ENCODE results near the gene DCAKD.

Gene DCAKD

GRCh38 chr17:45018514-45018847 lies 33.0 kb downstream of the DCAKD start:
- TF ChIP-seq BACH2 (CRISPR knock-in tag; IDR thresholded peaks at IDR 0.05; ENCODE audit: borderline replicate concordance) = no peak
- TF ChIP-seq SNAI2 (CRISPR knock-in tag; IDR thresholded peaks at IDR 0.05) = no peak
- no peak for TF ChIP-seq ZNF70 (CRISPR knock-in tag; IDR thresholded peaks at IDR 0.05)
- no peak for TF ChIP-seq ARNTL (CRISPR knock-in tag; IDR thresholded peaks at IDR 0.05; ENCODE audit: borderline replicate concordance, low read depth)
- TF ChIP-seq TSHZ2 (CRISPR knock-in tag; IDR thresholded peaks at IDR 0.05) = no peak
- TF ChIP-seq CSRNP3 (CRISPR knock-in tag; IDR thresholded peaks at IDR 0.05) = no peak
- no peak for TF ChIP-seq ZFP3 (CRISPR knock-in tag; IDR thresholded peaks at IDR 0.05)
- TF ChIP-seq CSDC2 (CRISPR knock-in tag; IDR thresholded peaks at IDR 0.05) = no peak
- no peak for TF ChIP-seq OSR1 (CRISPR knock-in tag; IDR thresholded peaks at IDR 0.05)
- TF ChIP-seq ZNF565 (CRISPR knock-in tag; conservative IDR thresholded peaks at IDR 0.05; ENCODE audit: low read depth) = no peak
- TF ChIP-seq ZC3H10 (CRISPR knock-in tag; IDR thresholded peaks at IDR 0.05) = no peak
- TF ChIP-seq ISL1 (CRISPR knock-in tag; IDR thresholded peaks at IDR 0.05) = no peak
- no peak for TF ChIP-seq TCF4 (CRISPR knock-in tag; IDR thresholded peaks at IDR 0.05; ENCODE audit: borderline replicate concordance)
- ATAC-seq = peak; percentile 8

- TF ChIP-seq ZFP30 (CRISPR knock-in tag; IDR thresholded peaks at IDR 0.05) (no peak), CSDC2 (CRISPR knock-in tag; IDR thresholded peaks at IDR 0.05) (no peak), ESRRG (CRISPR knock-in tag; IDR thresholded peaks at IDR 0.05) (no peak), SNAI2 (CRISPR knock-in tag; IDR thresholded peaks at IDR 0.05) (no peak), PATZ1 (CRISPR knock-in tag; IDR thresholded peaks at IDR 0.05; ENCODE audit: borderline replicate concordance) (no peak), OSR1 (CRISPR knock-in tag; IDR thresholded peaks at IDR 0.05) (no peak)
- ATAC-seq = no peak
Observed at GRCh38 chr17:45016823-45017222, 34.6 kb downstream of the DCAKD start.

- TF ChIP-seq RARB (CRISPR knock-in tag; IDR thresholded peaks at IDR 0.05) (no peak), OSR1 (CRISPR knock-in tag; IDR thresholded peaks at IDR 0.05) (no peak), TCF4 (CRISPR knock-in tag; IDR thresholded peaks at IDR 0.05; ENCODE audit: borderline replicate concordance) (no peak)
- ATAC-seq = no peak
Observed at GRCh38 chr17:45016237-45016636, 35.2 kb downstream of the DCAKD start.

- no peak for ATAC-seq
- no peak for TF ChIP-seq TOX (CRISPR knock-in tag; IDR thresholded peaks at IDR 0.05; ENCODE audit: borderline replicate concordance)
- TF ChIP-seq ZNF8 (CRISPR knock-in tag; IDR thresholded peaks at IDR 0.05) = no peak
- TF ChIP-seq CREB5 (CRISPR knock-in tag; IDR thresholded peaks at IDR 0.05; ENCODE audit: low read depth) = no peak
- no peak for TF ChIP-seq ZNF70 (CRISPR knock-in tag; IDR thresholded peaks at IDR 0.05)
- TF ChIP-seq ARNTL (CRISPR knock-in tag; IDR thresholded peaks at IDR 0.05; ENCODE audit: borderline replicate concordance, low read depth) = no peak
- no peak for TF ChIP-seq PATZ1 (CRISPR knock-in tag; IDR thresholded peaks at IDR 0.05; ENCODE audit: borderline replicate concordance)
- no peak for TF ChIP-seq ISL1 (CRISPR knock-in tag; IDR thresholded peaks at IDR 0.05)
- no peak for TF ChIP-seq RARB (CRISPR knock-in tag; IDR thresholded peaks at IDR 0.05)
- no peak for TF ChIP-seq ESRRG (CRISPR knock-in tag; IDR thresholded peaks at IDR 0.05)
- TF ChIP-seq SNAI2 (CRISPR knock-in tag; IDR thresholded peaks at IDR 0.05) = no peak
- TF ChIP-seq ZNF565 (CRISPR knock-in tag; conservative IDR thresholded peaks at IDR 0.05; ENCODE audit: low read depth) = no peak
- no peak for TF ChIP-seq TCF4 (CRISPR knock-in tag; IDR thresholded peaks at IDR 0.05; ENCODE audit: borderline replicate concordance)
- TF ChIP-seq PPARA (CRISPR knock-in tag; IDR thresholded peaks at IDR 0.05; ENCODE audit: borderline replicate concordance) = no peak
- TF ChIP-seq ZFP30 (CRISPR knock-in tag; IDR thresholded peaks at IDR 0.05) = no peak
- no peak for TF ChIP-seq GLIS3 (CRISPR knock-in tag; IDR thresholded peaks at IDR 0.05)
- TF ChIP-seq TSHZ2 (CRISPR knock-in tag; IDR thresholded peaks at IDR 0.05) = no peak
- TF ChIP-seq CSDC2 (CRISPR knock-in tag; IDR thresholded peaks at IDR 0.05) = no peak
Observed at GRCh38 chr17:45013021-45013997, 38.1 kb downstream of the DCAKD start.

All from SK-N-SH treated with all-trans-retinoic acid at 6 μM for 48 hours (cell line).